ENCODE data around the gene COL5A1.

Gene COL5A1

GRCh38 chr9:134670042-134670525 lies 28.5 kb downstream of the COL5A1 start:
- Histone ChIP-seq H3K9me3 (no peaks in the 10 kb centered on the region), H3K4me1 (peaks cover 0 to 46% (median 25%) of the 10 kb centered on the region in 4 donors), H3K27ac (peak overlapping the region in 1 of 2 donors; percentile 46), H3K4me3 (no peak overlapping the region), H3K27me3 (no peaks in the 10 kb centered on the region), H3K36me3 (no peaks in the 10 kb centered on the region)
- peak in 1 of 2 donors; percentile 44 for DNase-seq
- TF ChIP-seq CTCF (IDR thresholded peaks at IDR 0.05) = no peak
- intact Hi-C loops (cut with DNase I; ENCODE audit: low total_unique reads) = no loop called here

GRCh38 chr9:134670851-134671281 lies 29.3 kb downstream of the COL5A1 start:
- no peaks in the 10 kb centered on the region for H3K36me3 ChIP-seq
- H3K4me1 ChIP-seq = peaks cover 0 to 46% (median 25%) of the 10 kb centered on the region in 4 donors
- H3K27ac ChIP-seq = peak overlapping the region in 1 of 2 donors; percentile 46
- intact Hi-C loops (cut with DNase I; ENCODE audit: low total_unique reads) = no loop called here
- peak in 1 of 2 donors; percentile 58 for DNase-seq
- no peaks in the 10 kb centered on the region for H3K27me3 ChIP-seq
- no peak for TF ChIP-seq CTCF (IDR thresholded peaks at IDR 0.05)
- H3K9me3 ChIP-seq = no peaks in the 10 kb centered on the region
- no peak overlapping the region for H3K4me3 ChIP-seq

- no peaks in the 10 kb centered on the region for H3K9me3 ChIP-seq
- H3K4me1 ChIP-seq = peaks cover 0 to 47% (median 28%) of the 10 kb centered on the region in 4 donors
- no peak overlapping the region for H3K4me3 ChIP-seq
- peak overlapping the region in 1 of 2 donors; percentile 46 for H3K27ac ChIP-seq
- no peak for TF ChIP-seq CTCF (IDR thresholded peaks at IDR 0.05)
- DNase-seq = peak in 1 of 2 donors; percentile 58
- intact Hi-C loops (cut with DNase I; ENCODE audit: low total_unique reads) = no loop called here
- no peaks in the 10 kb centered on the region for H3K27me3 ChIP-seq
- no peaks in the 10 kb centered on the region for H3K36me3 ChIP-seq
These were observed 29.9 kb downstream of the COL5A1 start for GRCh38 chr9:134671341-134672113.

GRCh38 chr9:134676361-134676760 lies 34.8 kb downstream of the COL5A1 start:
- Histone ChIP-seq H3K4me3 (no peak overlapping the region), H3K9me3 (no peaks in the 10 kb centered on the region), H3K27me3 (no peaks in the 10 kb centered on the region), H3K27ac (no peak overlapping the region), H3K4me1 (peaks cover 0 to 44% (median 30%) of the 10 kb centered on the region in 4 donors), H3K36me3 (no peaks in the 10 kb centered on the region)
- TF ChIP-seq CTCF (IDR thresholded peaks at IDR 0.05) = no peak
- intact Hi-C loops (cut with DNase I; ENCODE audit: low total_unique reads) = no loop called here
- peak in 1 of 2 donors; percentile 33 for DNase-seq

GRCh38 chr9:134676886-134677285 lies 35.3 kb downstream of the COL5A1 start:
- Histone ChIP-seq H3K4me3 (no peak overlapping the region), H3K9me3 (no peaks in the 10 kb centered on the region), H3K4me1 (peaks cover 0 to 44% (median 31%) of the 10 kb centered on the region in 4 donors), H3K36me3 (no peaks in the 10 kb centered on the region), H3K27me3 (no peaks in the 10 kb centered on the region), H3K27ac (no peak overlapping the region)
- TF ChIP-seq CTCF (IDR thresholded peaks at IDR 0.05) = no peak
- intact Hi-C loops (cut with DNase I; ENCODE audit: low total_unique reads) = no loop called here
- DNase-seq = no peak

Data from tibial artery (tissue), 4 donors.